ENCODE data around the gene LRRC10B.
"Not testable (repeated sequence)": the region's sequence is repeated elsewhere in the genome, so short reads cannot be mapped to it uniquely, and the experiment has no call there.

The LRRC10B gene

GRCh38 chr11:61476371-61476770 lies 32.2 kb upstream of the LRRC10B start:
- no peak overlapping the region for H3K27ac ChIP-seq (ENCODE audit: low read length)
- no CpG with 5 or more reads among the region's 3 CpGs for WGBS (ENCODE audit: insufficient coverage, insufficient read length)
- H3K27me3 ChIP-seq (ENCODE audit: control insufficient read depth, insufficient read depth, low read length), result no peaks in the 10 kb centered on the region
- H3K4me3 ChIP-seq (ENCODE audit: low read length), result no peak overlapping the region
- H3K4me1 ChIP-seq (ENCODE audit: control insufficient read depth, insufficient read depth, low read length), result peaks cover 3% of the 10 kb centered on the region
- no peaks in the 10 kb centered on the region for H3K9me3 ChIP-seq (ENCODE audit: control insufficient read depth, insufficient read depth, low read length)
- H3K36me3 ChIP-seq (ENCODE audit: control insufficient read depth, insufficient read depth, low read length), result no peaks in the 10 kb centered on the region
- no peak for DNase-seq (ENCODE audit: low read depth, low spot score)

- Histone ChIP-seq H3K4me1 (ENCODE audit: control insufficient read depth, insufficient read depth, low read length) (peaks cover 4% of the 10 kb centered on the region), H3K36me3 (ENCODE audit: control insufficient read depth, insufficient read depth, low read length) (no peaks in the 10 kb centered on the region), H3K4me3 (ENCODE audit: low read length) (no peak overlapping the region), H3K27ac (ENCODE audit: low read length) (no peak overlapping the region), H3K27me3 (ENCODE audit: control insufficient read depth, insufficient read depth, low read length) (no peaks in the 10 kb centered on the region), H3K9me3 (ENCODE audit: control insufficient read depth, insufficient read depth, low read length) (no peaks in the 10 kb centered on the region)
- no peak for DNase-seq (ENCODE audit: low read depth, low spot score)
- no CpG with 5 or more reads among the region's 8 CpGs for WGBS (ENCODE audit: insufficient coverage, insufficient read length)
These were observed 31.4 kb upstream of the LRRC10B start for GRCh38 chr11:61477126-61477525.

- Histone ChIP-seq H3K36me3 (ENCODE audit: control insufficient read depth, insufficient read depth, low read length) (no peaks in the 10 kb centered on the region), H3K27me3 (ENCODE audit: control insufficient read depth, insufficient read depth, low read length) (no peaks in the 10 kb centered on the region), H3K9me3 (ENCODE audit: control insufficient read depth, insufficient read depth, low read length) (no peaks in the 10 kb centered on the region), H3K4me3 (ENCODE audit: low read length) (no peak overlapping the region), H3K4me1 (ENCODE audit: control insufficient read depth, insufficient read depth, low read length) (peaks cover 7% of the 10 kb centered on the region), H3K27ac (ENCODE audit: low read length) (no peak overlapping the region)
- no peak for DNase-seq (ENCODE audit: low read depth, low spot score)
- WGBS (ENCODE audit: insufficient coverage, insufficient read length), result no CpG with 5 or more reads among the region's 18 CpGs
These were observed 30.8 kb upstream of the LRRC10B start for GRCh38 chr11:61477727-61478148.

- DNase-seq (ENCODE audit: low read depth, low spot score); H3K4me3 ChIP-seq (ENCODE audit: low read length); H3K4me1 ChIP-seq (ENCODE audit: control insufficient read depth, insufficient read depth, low read length); H3K27me3 ChIP-seq (ENCODE audit: control insufficient read depth, insufficient read depth, low read length); H3K9me3 ChIP-seq (ENCODE audit: control insufficient read depth, insufficient read depth, low read length); H3K36me3 ChIP-seq (ENCODE audit: control insufficient read depth, insufficient read depth, low read length); H3K27ac ChIP-seq (ENCODE audit: low read length): not testable (repeated sequence)
- no CpG with 5 or more reads among the region's 11 CpGs for WGBS (ENCODE audit: insufficient coverage, insufficient read length)
These were observed 29.0 kb upstream of the LRRC10B start for GRCh38 chr11:61479360-61480058.

GRCh38 chr11:61480261-61480993 lies 28.1 kb upstream of the LRRC10B start:
- DNase-seq (ENCODE audit: low read depth, low spot score), result no peak
- WGBS (ENCODE audit: insufficient coverage, insufficient read length), result no CpG with 5 or more reads among the region's 15 CpGs
- H3K27ac ChIP-seq (ENCODE audit: low read length), result no peak overlapping the region
- H3K36me3 ChIP-seq (ENCODE audit: control insufficient read depth, insufficient read depth, low read length), result no peaks in the 10 kb centered on the region
- peaks cover 8% of the 10 kb centered on the region for H3K4me1 ChIP-seq (ENCODE audit: control insufficient read depth, insufficient read depth, low read length)
- no peaks in the 10 kb centered on the region for H3K9me3 ChIP-seq (ENCODE audit: control insufficient read depth, insufficient read depth, low read length)
- no peak overlapping the region for H3K4me3 ChIP-seq (ENCODE audit: low read length)
- H3K27me3 ChIP-seq (ENCODE audit: control insufficient read depth, insufficient read depth, low read length), result no peaks in the 10 kb centered on the region

- peaks cover 8% of the 10 kb centered on the region for H3K4me1 ChIP-seq (ENCODE audit: control insufficient read depth, insufficient read depth, low read length)
- WGBS (ENCODE audit: insufficient coverage, insufficient read length), result no CpG with 5 or more reads among the region's 7 CpGs
- no peaks in the 10 kb centered on the region for H3K36me3 ChIP-seq (ENCODE audit: control insufficient read depth, insufficient read depth, low read length)
- H3K9me3 ChIP-seq (ENCODE audit: control insufficient read depth, insufficient read depth, low read length), result no peaks in the 10 kb centered on the region
- no peaks in the 10 kb centered on the region for H3K27me3 ChIP-seq (ENCODE audit: control insufficient read depth, insufficient read depth, low read length)
- H3K27ac ChIP-seq (ENCODE audit: low read length), result no peak overlapping the region
- H3K4me3 ChIP-seq (ENCODE audit: low read length), result no peak overlapping the region
- peak; percentile 73 for DNase-seq (ENCODE audit: low read depth, low spot score)
These were observed 27.6 kb upstream of the LRRC10B start for GRCh38 chr11:61480994-61481335.

GRCh38 chr11:61481806-61482205 lies 26.7 kb upstream of the LRRC10B start:
- WGBS (ENCODE audit: insufficient coverage, insufficient read length), result no CpG with 5 or more reads among the region's 10 CpGs
- no peak overlapping the region for H3K4me3 ChIP-seq (ENCODE audit: low read length)

GRCh38 chr11:61482513-61482912 lies 26.0 kb upstream of the LRRC10B start:
- no peak for DNase-seq (ENCODE audit: low read depth, low spot score)
- H3K27ac ChIP-seq (ENCODE audit: low read length), result no peak overlapping the region
- WGBS (ENCODE audit: insufficient coverage, insufficient read length), result no CpG with 5 or more reads among the region's 7 CpGs

More at GRCh38 chr11:61481806-61482205, 26.7 kb upstream of the LRRC10B start:
- Histone ChIP-seq H3K27ac (ENCODE audit: low read length) (no peak overlapping the region), H3K27me3 (ENCODE audit: control insufficient read depth, insufficient read depth, low read length) (no peaks in the 10 kb centered on the region), H3K9me3 (ENCODE audit: control insufficient read depth, insufficient read depth, low read length) (no peaks in the 10 kb centered on the region), H3K36me3 (ENCODE audit: control insufficient read depth, insufficient read depth, low read length) (no peaks in the 10 kb centered on the region), H3K4me1 (ENCODE audit: control insufficient read depth, insufficient read depth, low read length) (peaks cover 8% of the 10 kb centered on the region)
- no peak for DNase-seq (ENCODE audit: low read depth, low spot score)

GRCh38 chr11:61484541-61484940 lies 24.0 kb upstream of the LRRC10B start:
- Histone ChIP-seq H3K27ac (ENCODE audit: low read length) (no peak overlapping the region), H3K4me3 (ENCODE audit: low read length) (no peak overlapping the region), H3K9me3 (ENCODE audit: control insufficient read depth, insufficient read depth, low read length) (no peaks in the 10 kb centered on the region), H3K36me3 (ENCODE audit: control insufficient read depth, insufficient read depth, low read length) (no peaks in the 10 kb centered on the region), H3K27me3 (ENCODE audit: control insufficient read depth, insufficient read depth, low read length) (no peaks in the 10 kb centered on the region), H3K4me1 (ENCODE audit: control insufficient read depth, insufficient read depth, low read length) (peaks cover 11% of the 10 kb centered on the region)
- no CpG with 5 or more reads among the region's 11 CpGs for WGBS (ENCODE audit: insufficient coverage, insufficient read length)
- no peak for DNase-seq (ENCODE audit: low read depth, low spot score)

More at GRCh38 chr11:61482513-61482912, 26.0 kb upstream of the LRRC10B start:
- H3K4me3 ChIP-seq (ENCODE audit: low read length), result no peak overlapping the region
- peaks cover 7% of the 10 kb centered on the region for H3K4me1 ChIP-seq (ENCODE audit: control insufficient read depth, insufficient read depth, low read length)
- no peaks in the 10 kb centered on the region for H3K9me3 ChIP-seq (ENCODE audit: control insufficient read depth, insufficient read depth, low read length)
- no peaks in the 10 kb centered on the region for H3K27me3 ChIP-seq (ENCODE audit: control insufficient read depth, insufficient read depth, low read length)
- H3K36me3 ChIP-seq (ENCODE audit: control insufficient read depth, insufficient read depth, low read length), result no peaks in the 10 kb centered on the region

- Histone ChIP-seq H3K9me3 (ENCODE audit: control insufficient read depth, insufficient read depth, low read length) (no peaks in the 10 kb centered on the region), H3K4me1 (ENCODE audit: control insufficient read depth, insufficient read depth, low read length) (peaks cover 14% of the 10 kb centered on the region), H3K4me3 (ENCODE audit: low read length) (no peak overlapping the region), H3K36me3 (ENCODE audit: control insufficient read depth, insufficient read depth, low read length) (no peaks in the 10 kb centered on the region), H3K27ac (ENCODE audit: low read length) (no peak overlapping the region), H3K27me3 (ENCODE audit: control insufficient read depth, insufficient read depth, low read length) (no peaks in the 10 kb centered on the region)
- no peak for DNase-seq (ENCODE audit: low read depth, low spot score)
- no CpG with 5 or more reads among the region's 11 CpGs for WGBS (ENCODE audit: insufficient coverage, insufficient read length)
These were observed 23.5 kb upstream of the LRRC10B start for GRCh38 chr11:61485080-61485479.

Data from iPS DF 6.9 (cell line).